HG03342 (cell line): Measurements from ENCODE around the gene REST.

Experiments
- ATAC-seq: cut with Tn5 transposase; IDR thresholded peaks from one replicate; pipeline ENCODE4 v1.9.1; 2021; ENCODE audit warnings: mild to moderate bottlenecking, moderate library complexity; ENCODE audit not compliant: unreplicated experiment

REST gene

DNA sequence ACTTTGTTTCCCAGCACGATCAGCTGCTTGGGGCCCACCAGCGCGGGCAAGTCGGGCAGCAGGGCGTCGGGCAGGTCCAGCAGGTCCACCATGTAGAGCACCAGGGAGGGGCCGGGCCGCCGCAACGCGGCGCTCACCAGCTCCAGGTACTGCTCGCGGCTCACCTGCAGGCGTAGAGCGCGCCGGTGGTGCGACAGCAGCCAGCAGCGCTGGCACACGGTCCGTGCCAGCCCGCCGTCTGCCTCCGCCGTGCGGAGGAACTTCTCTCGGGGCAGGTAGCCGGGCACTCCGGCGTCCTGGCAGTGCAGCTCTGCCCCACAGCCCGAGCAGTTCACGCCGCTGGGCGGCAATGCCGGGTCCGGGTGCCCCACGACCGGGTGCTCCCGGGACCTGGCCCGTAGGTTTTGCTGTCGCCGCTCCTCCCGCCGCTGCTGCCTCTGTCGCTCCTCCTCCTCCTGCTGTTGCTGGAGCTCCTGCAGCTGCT, 69.2 kb downstream of the REST start:
- ATAC-seq, result peak; percentile 24

DNA sequence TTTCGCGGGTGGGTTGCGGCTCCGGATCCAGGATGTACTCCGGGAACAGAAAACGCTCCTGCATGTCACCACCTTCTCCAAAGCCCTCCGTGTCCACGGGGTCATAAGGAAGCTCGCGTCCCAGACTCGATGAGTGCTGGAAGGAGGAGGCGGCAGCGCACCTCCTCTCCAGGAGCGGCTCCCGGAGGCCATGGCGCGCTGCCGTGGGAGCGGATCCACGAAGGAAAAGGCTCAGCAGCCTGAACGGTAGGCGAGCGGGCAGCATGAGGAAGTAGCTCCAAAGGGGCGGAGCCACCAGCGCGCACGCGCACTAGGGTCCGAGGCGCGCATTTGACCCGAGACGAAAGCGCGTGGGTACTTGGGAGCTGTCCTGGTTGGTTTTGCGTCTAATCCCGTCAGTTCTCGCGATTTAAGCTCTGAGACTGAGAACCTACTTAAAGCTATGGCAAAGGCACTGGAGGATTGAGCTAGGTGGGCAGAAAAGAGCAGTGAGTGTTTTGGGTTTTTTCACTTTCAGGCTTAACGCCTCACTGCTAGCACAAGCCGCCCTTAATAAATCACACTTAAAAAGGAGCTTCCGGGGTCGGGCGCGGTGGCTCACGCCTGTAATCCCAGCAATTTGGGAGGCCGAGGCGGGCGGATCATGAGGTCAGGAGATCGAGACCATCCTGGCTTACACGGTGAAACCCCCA, 69.8 kb downstream of the REST start, which contains the start of gene NOA1:
NOA1 (minus strand) TSS at position 286 of the 692 bp plus-strand sequence; CDS start at position 265, 21 bp downstream.
- peak; percentile 82 for ATAC-seq

DNA sequence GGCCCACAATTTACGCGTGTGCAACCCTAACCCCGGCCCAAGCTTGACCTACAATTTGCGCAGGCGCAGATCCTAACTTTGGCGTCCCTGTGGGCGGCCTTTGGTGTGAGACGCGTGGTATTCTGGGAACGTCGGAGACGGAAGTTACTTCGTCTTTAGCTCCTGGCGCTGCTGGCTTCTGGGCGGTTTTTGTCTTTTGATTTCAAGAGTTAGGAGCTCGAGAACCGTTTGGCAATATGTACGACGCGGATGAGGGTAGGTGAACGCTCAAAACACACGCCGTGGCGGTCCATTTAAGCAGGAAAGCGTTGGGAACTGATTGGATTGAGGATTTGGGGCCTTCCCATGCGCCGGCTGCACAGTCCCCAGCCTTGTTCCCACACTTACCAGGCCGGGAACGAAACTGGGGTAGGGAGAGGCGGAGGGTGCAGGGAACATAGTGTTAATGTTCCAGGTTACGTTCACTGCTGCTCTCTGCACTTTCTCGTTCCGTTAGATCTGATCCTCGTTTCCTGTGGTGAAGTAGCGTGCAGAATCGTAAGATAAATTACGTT, 71.1 kb downstream of the REST start, which contains the start of gene POLR2B:
POLR2B (plus strand) TSS at position 147 of the 554 bp plus-strand sequence; CDS start at position 237, 90 bp downstream.
- ATAC-seq, result peak; percentile 44

DNA sequence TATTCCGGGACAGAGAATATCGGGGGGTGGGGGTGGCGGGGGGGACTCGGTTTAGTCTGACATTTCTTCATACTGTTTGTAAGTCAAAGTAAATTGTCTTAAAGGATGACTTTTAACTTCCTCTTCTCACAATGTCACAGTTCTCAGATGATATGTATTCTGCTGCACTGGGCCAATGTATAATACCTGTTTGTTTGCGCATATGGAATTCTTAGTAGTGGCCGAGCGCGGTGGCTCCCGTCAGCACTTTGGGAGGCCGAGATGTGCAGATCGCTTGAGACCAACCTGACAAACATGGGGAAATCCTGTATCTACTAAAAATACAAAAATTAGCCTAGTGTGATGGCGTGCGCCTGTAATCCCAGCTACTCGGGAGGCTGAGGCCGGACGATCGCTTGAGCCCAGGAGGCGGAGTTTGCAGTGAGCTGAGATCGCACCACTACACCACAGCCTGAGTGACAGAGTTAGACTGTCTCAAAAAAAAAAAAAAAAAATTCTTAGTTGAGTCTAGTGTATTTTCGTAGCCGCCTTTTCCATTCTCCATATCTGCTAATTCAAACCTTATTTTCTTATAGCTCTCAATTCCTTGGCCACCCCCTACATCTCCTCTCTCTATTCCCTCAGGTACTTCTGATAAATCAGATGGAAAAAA, 71.8 kb downstream of the REST start:
- ATAC-seq, result no peak

DNA sequence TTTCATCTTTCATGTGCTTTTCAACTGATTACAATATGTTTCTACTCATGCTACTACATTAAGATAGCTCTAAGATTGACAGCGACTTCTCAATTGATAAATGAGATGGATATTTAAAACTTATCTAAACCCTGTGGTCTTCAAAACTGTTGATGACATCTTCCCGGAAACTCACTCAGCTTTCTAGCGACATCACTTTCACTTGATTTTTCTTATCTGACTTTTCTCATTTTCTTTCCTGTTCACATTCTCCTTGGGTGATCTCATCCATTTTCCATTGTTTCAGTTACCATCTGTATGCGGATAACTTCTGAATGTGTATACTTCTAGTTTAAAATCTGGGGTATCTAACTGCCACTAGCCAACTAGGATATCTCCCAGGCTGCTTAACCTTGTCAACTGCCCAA, 74.1 kb downstream of the REST start:
- no peak for ATAC-seq

DNA sequence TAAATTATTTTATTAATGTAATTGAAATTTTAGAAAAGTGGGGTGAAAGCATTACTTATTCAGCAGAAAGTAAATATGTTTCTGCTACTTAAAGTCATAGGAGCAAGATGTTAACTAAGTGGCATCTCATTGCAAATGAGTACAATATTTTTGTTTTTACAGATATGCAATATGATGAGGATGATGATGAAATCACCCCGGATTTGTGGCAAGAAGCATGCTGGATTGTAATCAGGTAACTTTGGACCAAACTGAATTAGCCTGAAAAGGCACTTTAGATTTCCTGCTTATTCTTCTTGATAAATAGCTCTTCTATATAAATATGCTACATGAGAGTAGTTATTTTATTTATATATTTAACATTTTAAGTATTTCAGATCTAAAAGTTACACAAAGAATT, 78.5 kb downstream of the REST start:
- no peak for ATAC-seq

DNA sequence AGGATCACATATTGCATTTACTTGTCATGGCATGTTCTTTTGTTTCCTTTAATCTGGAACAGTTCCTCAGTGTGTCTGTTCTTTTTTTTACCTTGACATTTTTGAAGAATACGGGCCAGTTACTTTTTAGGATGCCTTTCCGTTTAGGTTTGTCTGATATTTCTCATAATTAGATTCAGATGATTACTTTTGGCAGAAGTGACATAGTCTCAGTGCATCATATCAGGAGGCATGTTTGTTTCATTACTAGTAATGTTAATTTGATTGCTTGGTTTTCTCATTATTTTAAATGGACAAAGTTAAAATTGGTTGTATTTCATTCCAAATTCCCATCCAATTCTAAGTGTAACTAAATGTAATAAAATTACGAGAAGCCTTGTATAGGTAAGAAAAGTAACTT, 79.3 kb downstream of the REST start:
- no peak for ATAC-seq

DNA sequence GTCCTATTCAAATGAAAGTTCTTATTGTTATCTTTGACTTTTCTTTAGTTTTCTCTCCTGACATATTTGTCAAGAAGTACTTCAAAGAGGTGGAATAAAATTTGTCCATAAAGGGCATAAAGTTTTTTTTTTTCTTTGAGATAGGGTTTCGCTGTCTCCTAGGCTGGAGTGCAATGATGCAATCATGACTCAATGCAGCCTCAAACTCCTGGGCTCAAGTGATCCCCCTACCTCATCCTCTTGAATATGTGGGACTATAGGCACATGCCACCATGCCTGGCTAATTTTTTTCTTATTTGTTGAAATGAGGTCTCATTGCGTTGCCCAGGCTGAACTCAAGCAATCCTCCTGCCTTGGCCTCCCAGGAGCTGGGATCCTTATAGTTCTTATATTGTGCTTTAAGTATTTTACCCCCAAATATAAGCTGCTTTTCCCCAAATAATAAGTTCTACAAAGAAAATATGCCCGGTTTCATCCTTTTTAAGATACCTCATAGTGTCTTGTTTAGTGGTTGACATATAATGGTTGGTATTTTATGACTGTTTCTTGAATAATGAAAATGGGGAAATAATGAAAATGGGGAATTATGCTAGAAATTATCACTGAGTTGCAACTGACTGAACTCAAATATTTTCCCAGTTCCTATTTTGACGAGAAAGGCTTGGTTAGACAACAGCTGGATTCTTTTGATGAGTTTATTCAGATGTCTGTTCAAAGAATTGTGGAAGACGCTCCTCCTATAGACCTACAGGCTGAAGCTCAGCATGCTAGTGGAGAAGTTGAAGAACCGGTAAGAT, 82.6 kb downstream of the REST start:
- ATAC-seq, result no peak

DNA sequence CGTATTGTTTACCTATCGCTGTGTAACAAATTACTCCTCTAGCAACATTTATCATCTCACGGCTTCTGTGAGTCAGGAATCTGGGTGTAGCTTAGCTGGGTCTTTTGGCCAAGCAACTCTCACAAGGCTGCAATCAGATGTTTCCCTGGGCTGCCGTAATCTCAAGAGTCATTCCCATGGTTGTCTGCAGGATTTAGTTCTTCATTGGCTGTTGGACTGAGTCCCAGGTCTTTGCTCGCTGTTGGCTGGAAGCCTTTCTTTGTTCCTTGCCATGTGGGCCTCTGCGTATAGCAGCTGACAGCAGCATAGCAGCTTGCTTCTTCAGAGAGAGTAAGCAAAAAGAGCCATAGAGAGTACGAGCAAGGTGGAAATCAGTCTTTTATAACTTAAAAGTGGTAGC, 87.8 kb downstream of the REST start:
- no peak for ATAC-seq

DNA sequence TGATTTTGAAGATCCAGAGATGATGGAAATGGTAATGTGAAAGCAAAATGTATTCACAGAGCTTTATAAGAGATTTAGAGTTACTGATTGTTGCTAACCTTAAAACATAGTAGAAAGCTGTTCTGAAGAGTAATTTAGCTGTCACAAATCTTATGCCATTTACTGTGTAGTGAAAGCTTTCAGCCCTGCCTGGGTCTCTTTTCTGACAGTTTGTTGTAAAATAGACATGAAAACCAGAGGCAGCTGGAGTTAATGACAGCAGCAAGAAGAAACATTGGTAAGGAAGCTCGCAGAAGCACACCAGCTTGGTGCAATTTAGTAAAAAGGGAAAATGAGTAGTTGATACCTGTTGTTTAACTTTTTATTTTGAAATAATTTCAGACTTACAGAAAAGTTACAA, 92.1 kb downstream of the REST start:
- ATAC-seq, result no peak

DNA sequence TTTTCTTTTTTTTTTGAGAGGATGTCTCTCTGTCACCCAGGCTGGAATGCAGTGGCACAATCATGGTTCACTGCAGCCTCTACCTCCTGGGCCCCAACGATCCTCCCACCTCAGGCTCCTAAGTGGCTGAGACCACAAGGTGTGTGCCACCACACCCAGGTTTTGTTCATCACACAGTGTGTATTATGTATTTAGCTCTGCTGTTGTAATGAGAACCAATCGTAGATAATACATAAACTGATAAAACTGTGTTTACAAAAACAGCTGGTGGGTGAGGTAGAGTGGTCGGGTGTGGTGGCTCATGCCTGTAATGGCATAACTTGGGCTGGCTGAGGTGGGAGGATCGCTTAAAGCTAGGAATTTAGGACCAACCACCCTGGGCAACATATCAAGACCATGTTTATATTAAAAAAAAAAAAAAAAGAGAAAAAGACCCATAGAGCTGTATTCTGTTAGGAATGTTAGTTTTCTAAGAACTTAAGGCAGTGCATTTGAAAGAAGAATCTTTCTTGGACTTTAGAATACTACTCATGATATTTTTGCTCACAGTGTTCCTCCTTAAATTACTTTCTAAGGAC, 105.9 kb downstream of the REST start:
- no peak for ATAC-seq
